Epithelial cell of esophagus (primary cell): ENCODE measurements around the gene INAVA.

Experiments
- DNase-seq: peaks from one replicate; pipeline ENCODE4 v3.0.0; 2010; ENCODE audit warnings: low read depth
- H3K4me3 ChIP-seq: 2 replicates; pipeline ENCODE4 v1.5.1; 2011; ENCODE audit warnings: mild to moderate bottlenecking, low read length, control low read depth
- TF ChIP-seq, protein P1 (sequence below): IDR thresholded peaks from 2 replicates; pipeline ENCODE4 v1.5.1; 2011; ENCODE audit warnings: low read depth, mild to moderate bottlenecking, low read length, control low read depth, inconsistent platforms; ENCODE audit not compliant: insufficient read depth; ENCODE audit errors: missing control alignments

Gene INAVA, protein sequence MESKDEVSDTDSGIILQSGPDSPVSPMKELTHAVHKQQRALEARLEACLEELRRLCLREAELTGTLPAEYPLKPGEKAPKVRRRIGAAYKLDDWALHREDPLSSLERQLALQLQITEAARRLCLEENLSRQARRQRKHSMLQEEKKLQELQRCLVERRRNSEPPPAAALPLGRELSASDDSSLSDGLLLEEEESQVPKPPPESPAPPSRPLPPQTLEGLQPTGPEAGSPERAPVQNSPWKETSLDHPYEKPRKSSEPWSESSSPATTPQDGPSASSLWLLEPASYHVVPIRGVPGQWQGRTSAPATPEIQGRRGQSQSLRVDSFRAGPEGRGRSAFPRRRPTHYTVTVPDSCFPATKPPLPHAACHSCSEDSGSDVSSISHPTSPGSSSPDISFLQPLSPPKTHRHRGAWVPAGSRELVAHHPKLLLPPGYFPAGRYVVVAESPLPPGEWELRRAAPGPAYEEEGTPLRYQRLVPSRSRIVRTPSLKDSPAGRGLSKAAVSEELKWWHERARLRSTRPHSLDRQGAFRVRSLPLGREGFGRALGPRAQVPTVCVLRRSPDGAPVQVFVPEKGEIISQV

DNA sequence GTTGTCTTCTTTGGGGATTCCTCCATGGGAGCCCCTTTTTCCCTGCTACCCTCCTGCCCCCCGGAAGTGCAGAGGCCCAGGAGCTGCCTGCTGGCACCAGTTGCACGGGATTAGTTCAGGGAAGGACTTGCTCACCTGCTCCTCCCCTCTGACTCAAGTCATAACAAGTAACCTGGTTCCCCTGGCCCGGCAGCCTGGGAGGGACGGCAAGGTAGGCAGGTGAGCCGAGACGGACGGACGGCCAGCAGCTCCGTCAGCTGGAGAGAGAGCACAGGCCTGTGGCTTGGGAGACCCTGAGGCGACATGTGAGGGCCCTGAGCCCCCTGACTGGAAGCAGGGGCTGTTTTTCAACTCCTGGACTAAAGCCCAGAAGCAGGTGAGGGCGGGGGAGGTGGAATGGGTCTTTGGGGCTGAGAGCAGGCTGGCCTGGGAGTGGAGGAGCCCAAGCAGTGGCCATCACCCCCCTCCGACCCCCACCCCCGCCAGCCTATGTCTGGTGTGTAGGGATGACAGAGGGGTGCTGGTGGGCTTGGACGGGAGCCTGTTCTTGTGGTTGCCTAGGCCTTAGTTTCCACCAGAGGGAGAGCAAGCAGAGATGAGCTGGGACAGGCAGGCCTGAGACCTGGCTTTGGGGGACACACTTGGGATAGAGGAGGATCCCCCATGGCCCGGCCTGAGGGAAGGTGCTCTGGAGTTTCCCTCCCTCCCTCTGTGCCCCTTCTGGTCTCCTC is at the start of gene INAVA:
INAVA (plus strand) TSS at position 189 of the 731 bp plus-strand sequence. CDS start 3,501 bp downstream, outside the sequence.
- peak; percentile 95 for DNase-seq
- peak within 1 kb of the TSS; percentile 99 for H3K4me3 ChIP-seq
- TF ChIP-seq, protein P1, sequence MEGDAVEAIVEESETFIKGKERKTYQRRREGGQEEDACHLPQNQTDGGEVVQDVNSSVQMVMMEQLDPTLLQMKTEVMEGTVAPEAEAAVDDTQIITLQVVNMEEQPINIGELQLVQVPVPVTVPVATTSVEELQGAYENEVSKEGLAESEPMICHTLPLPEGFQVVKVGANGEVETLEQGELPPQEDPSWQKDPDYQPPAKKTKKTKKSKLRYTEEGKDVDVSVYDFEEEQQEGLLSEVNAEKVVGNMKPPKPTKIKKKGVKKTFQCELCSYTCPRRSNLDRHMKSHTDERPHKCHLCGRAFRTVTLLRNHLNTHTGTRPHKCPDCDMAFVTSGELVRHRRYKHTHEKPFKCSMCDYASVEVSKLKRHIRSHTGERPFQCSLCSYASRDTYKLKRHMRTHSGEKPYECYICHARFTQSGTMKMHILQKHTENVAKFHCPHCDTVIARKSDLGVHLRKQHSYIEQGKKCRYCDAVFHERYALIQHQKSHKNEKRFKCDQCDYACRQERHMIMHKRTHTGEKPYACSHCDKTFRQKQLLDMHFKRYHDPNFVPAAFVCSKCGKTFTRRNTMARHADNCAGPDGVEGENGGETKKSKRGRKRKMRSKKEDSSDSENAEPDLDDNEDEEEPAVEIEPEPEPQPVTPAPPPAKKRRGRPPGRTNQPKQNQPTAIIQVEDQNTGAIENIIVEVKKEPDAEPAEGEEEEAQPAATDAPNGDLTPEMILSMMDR = peak; percentile 34

DNA sequence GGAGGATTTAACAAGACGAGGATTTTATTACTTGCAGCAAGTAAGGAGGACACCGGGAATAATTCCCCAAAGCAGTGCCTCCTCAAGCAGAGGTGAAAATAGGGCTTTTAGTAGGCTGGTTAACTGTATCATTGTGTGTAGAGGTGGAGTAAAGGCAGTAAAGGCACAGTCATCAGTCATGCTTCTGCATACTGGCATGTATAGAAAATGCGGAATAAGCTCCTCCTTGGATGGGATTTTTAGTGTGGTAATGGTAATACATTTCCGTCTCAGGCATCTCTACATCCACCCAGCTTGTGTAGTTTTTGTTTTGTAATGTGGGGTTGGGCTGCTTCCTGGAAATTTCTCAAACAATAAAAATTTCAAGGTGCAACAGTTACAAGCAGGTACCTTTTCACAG is 49.3 kb upstream of the INAVA start:
- no peak overlapping the region for H3K4me3 ChIP-seq
- TF ChIP-seq, protein P1 = no peak
- DNase-seq = no peak

DNA sequence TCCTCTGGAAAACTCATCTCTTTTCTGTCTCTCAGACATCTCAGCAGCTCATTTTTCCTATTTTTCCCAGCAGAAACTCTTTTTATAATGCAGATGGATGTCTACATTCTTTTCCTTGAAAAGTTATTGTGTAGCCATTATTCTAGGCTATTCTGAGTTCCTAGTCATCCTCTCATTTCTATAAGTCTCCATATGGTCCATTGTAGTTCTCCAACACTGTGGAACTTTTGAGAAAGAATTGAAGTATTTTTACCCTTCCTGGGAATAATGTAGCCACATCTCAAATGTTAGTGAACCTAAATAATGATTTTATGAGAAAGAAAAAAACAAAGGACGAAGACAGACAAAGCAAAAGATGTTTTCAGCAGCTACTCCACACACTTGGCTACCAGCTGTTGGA is 48.3 kb upstream of the INAVA start:
- TF ChIP-seq, protein P1 = no peak
- DNase-seq = no peak
- no peak overlapping the region for H3K4me3 ChIP-seq

DNA sequence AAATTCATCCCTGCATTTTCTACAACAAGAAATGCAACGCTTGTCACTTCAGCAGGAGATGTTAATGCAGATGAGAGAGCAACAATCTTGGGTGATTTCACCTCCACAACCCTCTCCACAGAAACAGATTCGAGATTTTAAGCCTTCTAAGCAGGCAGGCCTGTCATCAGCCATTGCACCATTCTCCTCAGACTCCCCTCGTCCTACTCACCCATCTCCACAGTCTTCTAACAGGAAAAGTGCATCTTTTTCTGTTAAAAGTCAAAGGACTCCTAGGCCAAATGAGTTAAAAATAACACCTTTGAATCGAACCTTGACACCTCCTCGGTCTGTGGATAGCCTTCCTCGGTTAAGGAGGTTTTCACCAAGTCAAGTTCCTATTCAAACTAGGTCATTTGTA is 45.3 kb upstream of the INAVA start:
- TF ChIP-seq, protein P1 = no peak
- DNase-seq = no peak
- H3K4me3 ChIP-seq = no peak overlapping the region

DNA sequence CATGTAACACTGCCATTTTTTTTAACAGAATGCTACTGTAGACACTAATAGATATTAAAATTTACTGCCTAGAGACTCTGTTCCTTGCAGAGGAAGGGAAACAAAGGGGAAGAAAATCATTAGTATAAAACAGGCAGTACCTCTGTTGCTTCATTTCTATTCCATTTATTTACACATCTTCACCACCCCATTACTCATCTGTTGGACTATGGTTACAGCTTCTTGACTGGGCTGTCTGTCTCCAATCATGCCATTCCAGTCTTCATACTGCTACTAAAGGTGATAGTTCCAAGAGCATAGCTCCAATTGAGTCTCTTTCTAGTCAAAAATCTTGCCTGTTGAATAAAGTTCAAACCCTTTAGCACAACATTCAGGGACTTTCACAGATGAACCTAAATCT is 44.1 kb upstream of the INAVA start:
- no peak overlapping the region for H3K4me3 ChIP-seq
- TF ChIP-seq, protein P1 = no peak
- DNase-seq = peak; percentile 61

DNA sequence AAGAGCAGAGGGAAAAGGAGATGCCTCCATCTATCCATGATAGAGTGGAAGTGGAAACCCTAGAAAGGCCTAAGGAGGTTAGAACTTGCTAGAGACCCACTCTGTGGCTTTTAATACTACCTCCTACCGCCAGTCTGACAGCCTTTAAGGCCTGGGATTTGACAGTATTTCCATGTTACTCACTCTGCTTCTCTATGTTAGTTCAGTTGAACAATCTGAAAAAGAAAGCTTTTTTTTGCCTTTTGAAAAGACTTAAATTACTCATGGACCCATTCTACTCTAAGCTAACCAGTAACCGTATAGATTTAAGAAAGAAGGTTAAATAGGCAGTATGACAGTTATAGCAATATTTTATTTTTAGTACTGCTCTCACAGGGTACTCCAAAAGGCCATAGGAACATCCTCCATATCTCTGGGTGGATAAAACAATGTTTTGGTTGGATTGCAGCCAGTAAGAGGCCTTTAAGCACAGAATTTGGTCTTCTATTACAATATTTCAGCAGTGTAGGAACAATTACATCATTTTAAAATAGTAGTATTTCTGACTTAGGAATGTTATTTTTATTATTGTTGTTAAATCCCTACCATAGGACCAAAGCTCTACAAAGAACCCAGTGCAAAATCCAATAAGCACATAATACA is 37.9 kb upstream of the INAVA start:
- H3K4me3 ChIP-seq = no peak overlapping the region
- DNase-seq = no peak
- TF ChIP-seq, protein P1 = no peak
